NCI-H69 (cell line): Measurements from ENCODE around the gene NOXO1.

Experiments
- DNase-seq: peaks from one replicate; lab custom pipeline; 2025; lab: John Stamatoyannopoulos, UW

The NOXO1 gene

GRCh38 chr16:2009791-2010510 lies 28.7 kb upstream of the NOXO1 start, which contains the start of gene ZNF598:
TSS of gene ZNF598 (minus strand) at chr16:2009821.
- DNase-seq, result peak; percentile 97

- peak; percentile 66 for DNase-seq
Observed at GRCh38 chr16:2009164-2009711, 28.0 kb upstream of the NOXO1 start.

DNA sequence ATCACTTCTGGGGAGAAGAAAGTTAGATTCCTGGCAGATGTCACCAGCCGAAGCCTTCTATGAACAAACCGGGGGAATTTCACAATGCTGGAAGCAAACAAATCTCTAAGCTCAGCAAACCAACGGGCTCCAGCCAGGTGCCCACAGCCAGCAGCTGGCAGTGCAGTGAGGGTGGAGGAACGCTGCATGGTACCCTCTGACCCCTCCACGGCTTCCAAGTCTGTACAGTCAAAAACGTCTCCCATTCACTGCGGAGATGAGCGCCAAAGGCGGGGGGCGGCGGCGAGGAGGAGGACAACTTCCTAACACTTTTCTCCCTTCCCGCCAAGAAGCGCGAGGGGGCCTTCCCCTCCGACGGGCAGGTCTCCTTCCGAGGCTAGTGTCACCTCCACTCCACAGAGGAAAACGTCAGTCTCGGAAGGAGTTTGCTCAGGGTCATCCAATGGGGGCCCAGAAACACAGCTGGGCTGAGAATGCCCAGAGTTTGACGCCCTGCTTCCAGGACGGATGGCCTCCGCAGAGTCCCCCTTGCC lies 27.4 kb upstream of the NOXO1 start:
- peak; percentile 57 for DNase-seq

DNA sequence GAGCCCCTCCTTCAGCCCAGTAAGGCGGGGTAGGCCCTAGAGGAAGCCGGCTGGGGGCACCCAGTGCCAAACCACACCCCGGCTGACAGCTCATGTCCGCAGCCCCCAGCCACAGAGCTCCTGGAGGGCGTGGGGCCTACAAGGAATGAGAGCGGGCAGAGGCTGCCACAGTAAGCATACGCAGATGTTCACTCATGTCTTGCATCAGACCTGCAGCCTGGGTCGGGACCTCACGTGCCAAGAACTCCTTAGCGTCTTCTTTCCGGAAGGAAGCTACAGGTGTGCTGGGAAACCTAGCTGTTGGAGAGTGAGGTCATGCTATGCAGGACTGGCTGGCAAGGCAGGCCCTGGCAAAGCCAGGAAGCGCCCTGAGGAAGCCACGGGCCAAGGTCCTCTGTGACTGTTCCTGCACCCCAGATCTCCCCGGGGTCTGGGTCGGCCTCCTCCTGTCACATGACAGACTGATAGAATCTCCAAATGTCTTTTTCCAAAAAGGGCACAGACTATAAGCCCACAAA lies 26.8 kb upstream of the NOXO1 start:
- no peak for DNase-seq

- DNase-seq, result no peak
Observed at GRCh38 chr16:2007081-2007836, 26.0 kb upstream of the NOXO1 start.

- no peak for DNase-seq
Observed at GRCh38 chr16:2006317-2006716, 25.0 kb upstream of the NOXO1 start.

GRCh38 chr16:2005646-2006045 lies 24.4 kb upstream of the NOXO1 start:
- DNase-seq, result no peak

DNA sequence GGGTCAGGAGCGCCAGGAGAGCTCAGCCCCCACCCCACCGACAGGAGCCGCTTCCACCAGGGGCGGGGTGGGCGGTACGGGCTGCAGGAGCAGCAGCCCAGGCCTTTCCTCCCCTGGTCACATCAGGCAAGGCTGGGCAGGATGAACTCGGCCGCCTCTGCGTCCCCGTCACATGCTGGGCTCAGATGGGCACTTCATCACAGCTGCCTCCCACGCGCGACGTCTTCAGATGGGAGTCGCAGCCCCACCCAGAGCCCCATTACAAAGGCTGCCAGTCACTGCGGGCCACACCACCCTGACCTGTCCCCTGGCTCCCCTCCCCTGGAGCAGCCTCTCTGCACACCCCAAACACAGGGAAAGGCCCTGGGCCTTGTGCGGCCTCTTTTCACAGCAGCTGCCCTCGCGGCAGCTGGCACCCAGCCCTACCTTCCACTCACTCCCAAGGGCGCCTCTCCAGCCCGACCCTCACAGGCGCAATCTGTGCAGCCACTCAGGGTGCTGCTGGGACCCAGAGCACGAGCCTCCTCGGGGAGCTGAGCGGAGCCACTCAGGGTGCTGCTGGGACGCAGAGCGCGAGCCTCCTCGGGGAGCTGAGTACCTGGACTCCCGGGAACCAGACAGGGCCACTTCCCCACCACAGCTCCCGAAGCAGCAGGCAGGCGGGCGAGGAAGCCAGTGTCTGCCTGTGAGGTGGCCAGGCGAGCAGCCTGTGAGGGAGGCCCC lies 23.7 kb upstream of the NOXO1 start:
- DNase-seq, result no peak

- DNase-seq, result peak; percentile 97
Observed at GRCh38 chr16:2003827-2004641, 22.8 kb upstream of the NOXO1 start.

DNA sequence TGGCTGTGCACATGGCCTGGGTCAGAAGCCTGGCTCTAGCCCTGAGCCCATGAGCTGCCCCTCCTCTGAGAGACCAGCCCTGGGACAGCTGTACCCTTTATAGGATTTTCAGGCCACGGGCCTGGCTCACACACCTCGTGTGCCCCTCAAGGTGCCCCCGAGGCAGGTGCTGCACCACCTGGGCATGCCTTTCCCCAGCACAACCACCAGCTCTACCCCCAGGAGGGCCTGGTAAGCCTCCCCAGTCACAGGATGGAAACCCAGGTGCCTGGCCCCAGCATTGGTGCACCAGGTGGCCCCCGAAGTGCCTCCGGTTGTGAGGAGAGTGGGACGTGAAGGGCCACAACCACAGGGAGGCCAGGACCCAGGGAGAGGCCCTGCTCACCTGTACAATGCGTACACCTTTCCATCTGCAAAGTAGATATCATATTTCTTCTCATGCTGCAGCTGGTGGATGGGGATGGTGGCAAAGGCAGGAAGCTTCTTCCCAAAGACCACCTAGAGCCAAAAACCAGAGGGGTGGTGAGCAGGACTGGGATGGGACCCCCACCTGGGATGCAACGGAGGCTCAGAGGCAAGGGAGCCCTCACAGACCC lies 22.1 kb upstream of the NOXO1 start:
- no peak for DNase-seq

DNA sequence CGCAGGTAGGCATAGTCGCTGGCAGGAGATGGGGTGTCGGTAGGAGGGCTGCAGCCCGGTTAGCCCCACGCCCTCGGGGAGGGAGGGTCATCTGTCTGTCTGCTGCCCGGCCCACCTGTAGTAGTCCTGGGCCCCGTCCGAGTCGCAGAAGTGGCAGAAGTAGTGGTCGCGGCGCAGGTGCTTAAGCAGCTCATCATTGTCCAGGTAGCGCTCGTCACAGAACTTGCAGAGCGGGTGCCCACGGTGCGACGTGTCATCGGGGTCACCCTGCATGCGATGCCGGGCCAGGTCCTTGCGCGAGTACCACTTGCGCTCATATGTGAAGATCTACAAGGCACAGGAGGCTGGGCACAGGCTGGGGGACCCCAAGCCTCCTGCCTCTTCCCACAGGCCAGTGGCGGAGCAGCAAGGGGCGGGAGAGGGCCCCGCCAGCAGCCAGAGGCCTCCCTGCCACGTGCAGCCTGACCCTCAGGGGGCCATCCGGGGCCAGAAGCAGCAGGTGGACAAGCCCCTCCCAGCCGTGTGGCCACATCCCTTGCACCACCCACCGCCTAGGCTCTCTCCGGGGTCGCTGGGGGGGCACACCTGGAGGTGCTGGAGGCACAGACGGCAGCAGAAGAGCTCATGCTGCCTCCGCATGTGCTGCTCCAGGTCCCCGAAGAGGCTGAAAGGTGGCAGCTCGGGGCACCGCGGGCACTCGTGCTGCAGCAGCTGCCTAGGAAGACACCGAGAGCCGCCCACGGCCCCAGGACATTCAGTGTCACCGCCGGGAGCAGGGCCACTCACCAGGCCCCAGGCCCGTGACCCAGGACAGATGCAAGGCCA lies 21.3 kb upstream of the NOXO1 start:
- DNase-seq, result no peak

- DNase-seq, result no peak
Observed at GRCh38 chr16:2001456-2002355, 20.4 kb upstream of the NOXO1 start.

DNA sequence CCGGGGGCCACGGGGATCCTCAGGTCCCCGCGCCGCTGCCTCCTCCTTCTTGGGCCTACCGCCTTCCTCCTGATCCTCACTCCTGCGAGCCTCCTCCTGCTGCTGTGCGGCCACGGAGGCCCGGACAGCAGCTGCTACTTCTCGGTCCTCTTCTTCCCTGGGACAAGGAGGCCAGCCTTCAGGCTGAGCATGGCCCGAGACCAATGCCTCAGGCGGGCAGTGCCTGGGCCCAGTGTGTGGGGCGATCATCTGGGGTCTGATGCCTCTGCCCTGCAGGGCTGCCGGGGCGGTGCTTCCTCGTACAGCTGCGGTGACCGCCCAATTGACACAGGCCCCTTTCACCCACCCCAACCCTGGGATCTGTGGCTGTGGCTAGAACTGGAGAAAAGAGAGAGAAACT lies 19.8 kb upstream of the NOXO1 start:
- DNase-seq, result no peak

DNA sequence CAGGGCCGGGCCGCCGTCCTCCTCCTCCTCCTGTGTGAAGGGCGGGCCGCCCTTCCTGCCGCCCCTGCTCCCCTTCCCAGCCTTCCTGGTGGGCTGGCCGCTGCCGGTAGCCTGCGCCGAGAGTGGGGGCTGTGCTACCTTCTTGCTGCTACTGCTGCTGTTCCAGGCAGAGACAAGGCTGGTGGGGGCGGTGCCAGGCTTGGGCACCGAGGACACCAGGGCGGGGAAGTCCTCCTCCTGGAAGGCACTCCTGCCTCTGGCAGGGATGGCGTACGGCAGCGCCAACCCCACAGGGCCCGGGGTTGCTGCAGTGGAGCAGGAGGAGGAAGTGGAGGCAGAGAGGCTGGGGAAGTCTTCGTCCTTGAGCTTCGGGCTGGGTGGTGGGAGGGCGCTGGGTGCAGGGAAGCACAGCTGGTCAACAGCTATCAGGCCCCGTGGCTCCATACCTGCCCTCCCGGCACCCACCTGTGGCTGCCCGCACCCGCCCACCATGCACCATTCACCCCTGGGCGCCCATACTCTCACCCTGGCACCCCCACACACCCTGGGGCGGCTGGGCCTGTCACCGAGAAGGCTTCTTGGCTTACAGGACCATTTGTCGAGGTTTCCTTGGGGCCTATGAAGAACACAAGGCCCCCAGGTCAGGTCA lies 18.7 kb upstream of the NOXO1 start:
- no peak for DNase-seq

DNA sequence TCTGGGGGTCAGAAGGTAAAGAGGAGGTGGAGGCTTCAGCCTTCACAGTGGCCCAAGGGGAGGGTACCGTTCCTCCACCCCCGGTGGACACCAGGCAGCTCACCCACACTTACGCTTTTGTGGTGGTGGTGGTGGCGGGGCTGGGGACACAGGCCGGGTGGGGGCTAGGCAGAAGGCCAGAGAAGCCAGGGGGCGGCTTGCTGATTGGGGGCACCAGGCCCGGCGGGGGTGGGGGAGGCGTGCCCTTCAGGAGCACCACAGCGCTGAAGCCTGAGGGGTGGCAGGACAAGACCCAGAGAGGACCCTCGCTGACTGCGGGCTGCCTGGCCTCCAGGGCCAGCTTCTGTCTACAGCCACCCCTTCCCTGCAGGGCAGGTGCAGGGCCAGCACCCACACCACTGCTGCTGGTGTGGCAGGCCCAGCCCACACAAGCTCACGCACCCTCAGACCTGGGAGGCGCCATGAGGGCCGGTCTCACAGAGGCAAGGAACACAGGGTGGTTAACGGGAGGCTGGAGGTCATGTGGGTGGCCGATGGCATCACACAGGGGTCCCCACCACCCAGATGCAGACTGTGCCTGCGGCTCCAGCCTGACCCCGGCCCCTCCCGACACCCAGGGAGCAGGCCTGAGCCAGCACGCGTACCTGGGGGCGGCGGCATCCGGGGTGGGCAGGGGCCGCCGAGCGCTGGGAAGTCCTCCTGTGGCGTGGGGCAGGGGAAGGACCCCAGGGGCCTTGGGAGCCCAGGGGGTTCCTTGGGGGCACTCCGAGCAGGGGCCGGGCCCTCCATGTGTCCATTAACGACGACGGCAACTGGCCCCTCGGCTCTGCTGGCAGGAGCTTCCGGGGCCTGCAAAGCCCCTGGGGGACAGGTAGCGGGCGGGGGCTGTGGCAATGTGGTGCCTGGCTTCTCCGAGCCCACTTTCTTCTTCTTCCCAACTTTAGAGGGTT lies 17.9 kb upstream of the NOXO1 start:
- no peak for DNase-seq

GRCh38 chr16:1998360-1998835 lies 17.1 kb upstream of the NOXO1 start:
- no peak for DNase-seq
